SK-N-SH treated with all-trans-retinoic acid at 6 μM for 48 hours (cell line): ENCODE results near the gene OR8G1.

Experiments
- ATAC-seq: fragments of 200-7000 bp; cut with Tn5 transposase; 3 replicates; pipeline ENCODE4 v1.9.1; 2020; ENCODE audit warnings: mild to moderate bottlenecking, moderate library complexity
- ARNTL ChIP-seq: fragments of 450-650 bp; formaldehyde crosslinking; IDR thresholded peaks from 2 replicates; pipeline ENCODE4 v1.5.0; 2020; ENCODE audit warnings: low read depth, mild to moderate bottlenecking, moderate library complexity, borderline replicate concordance
- BACH2 ChIP-seq: fragments of 250-450 bp; sonication (Bioruptor Pico); IDR thresholded peaks from 2 replicates; pipeline ENCODE4 v1.9.0; 2021; ENCODE audit warnings: mild to moderate bottlenecking, borderline replicate concordance
- CSDC2 ChIP-seq: fragments of 250-450 bp; sonication (Bioruptor Pico); IDR thresholded peaks from 2 replicates; pipeline ENCODE4 v1.5.0; 2020; ENCODE audit warnings: mild to moderate bottlenecking, moderate library complexity
- GLIS3 ChIP-seq: fragments of 250-450 bp; sonication (Bioruptor Pico); IDR thresholded peaks from 2 replicates; pipeline ENCODE4 v1.5.0; 2020; ENCODE audit warnings: mild to moderate bottlenecking, moderate library complexity
- ISL1 ChIP-seq: fragments of 250-450 bp; sonication (Bioruptor Pico); IDR thresholded peaks from 2 replicates; pipeline ENCODE4 v2.1.2; 2022; ENCODE audit warnings: mild to moderate bottlenecking, moderate library complexity
- OSR1 ChIP-seq: fragments of 250-450 bp; sonication (Bioruptor Pico); IDR thresholded peaks from 2 replicates; pipeline ENCODE4 v1.8.0; 2022; ENCODE audit warnings: moderate library complexity, mild to moderate bottlenecking, inconsistent platforms
- PATZ1 ChIP-seq: fragments of 250-450 bp; sonication (Bioruptor Pico); IDR thresholded peaks from 2 replicates; pipeline ENCODE4 v1.8.0; 2020; ENCODE audit warnings: mild to moderate bottlenecking, moderate library complexity, borderline replicate concordance
- POU6F1 ChIP-seq: fragments of 250-450 bp; sonication (Bioruptor Pico); IDR thresholded peaks from 2 replicates; pipeline ENCODE4 v1.8.0; 2021; ENCODE audit warnings: low read depth, mild to moderate bottlenecking, moderate library complexity, borderline replicate concordance
- PPARA ChIP-seq: fragments of 250-450 bp; sonication (Bioruptor Pico); IDR thresholded peaks from 2 replicates; pipeline ENCODE4 v1.5.0; 2020; ENCODE audit warnings: mild to moderate bottlenecking, borderline replicate concordance
- RARB ChIP-seq: fragments of 250-450 bp; sonication (Bioruptor Pico); IDR thresholded peaks from 2 replicates; pipeline ENCODE4 v1.8.0; 2021; ENCODE audit warnings: mild to moderate bottlenecking, moderate library complexity
- SNAI2 ChIP-seq: fragments of 250-450 bp; sonication (Bioruptor Pico); IDR thresholded peaks from 2 replicates; pipeline ENCODE4 v1.5.0; 2020; ENCODE audit warnings: mild to moderate bottlenecking, moderate library complexity
- TCF4 ChIP-seq: fragments of 250-450 bp; sonication (Bioruptor Pico); IDR thresholded peaks from 2 replicates; pipeline ENCODE4 v1.8.0; 2021; ENCODE audit warnings: mild to moderate bottlenecking, moderate library complexity, borderline replicate concordance
- TOX ChIP-seq: fragments of 250-450 bp; sonication (Bioruptor Pico); IDR thresholded peaks from 2 replicates; pipeline ENCODE4 v1.8.0; 2021; ENCODE audit warnings: mild to moderate bottlenecking, moderate library complexity, borderline replicate concordance
- ZC3H10 ChIP-seq: fragments of 250-450 bp; sonication (Bioruptor Pico); IDR thresholded peaks from 2 replicates; pipeline ENCODE4 v1.5.1; 2021; ENCODE audit warnings: mild to moderate bottlenecking, moderate library complexity
- ZFP3 ChIP-seq: fragments of 250-450 bp; sonication (Bioruptor Pico); IDR thresholded peaks from 2 replicates; pipeline ENCODE4 v1.5.0; 2020; ENCODE audit warnings: mild to moderate bottlenecking, moderate library complexity
- ZFP30 ChIP-seq: fragments of 450-650 bp; formaldehyde crosslinking; IDR thresholded peaks from 2 replicates; pipeline ENCODE4 v1.5.0; 2022; ENCODE audit warnings: mild to moderate bottlenecking, moderate library complexity
- ZNF565 ChIP-seq: fragments of 450-650 bp; formaldehyde crosslinking; conservative IDR thresholded peaks from 2 replicates; pipeline ENCODE4 v1.5.0; 2020; ENCODE audit warnings: low read depth, mild to moderate bottlenecking, moderate library complexity
- ZNF70 ChIP-seq: fragments of 450-650 bp; formaldehyde crosslinking; IDR thresholded peaks from 2 replicates; pipeline ENCODE4 v1.5.0; 2020; ENCODE audit warnings: mild to moderate bottlenecking, moderate library complexity
- ZNF8 ChIP-seq: fragments of 450-650 bp; formaldehyde crosslinking; IDR thresholded peaks from 2 replicates; pipeline ENCODE4 v1.5.0; 2020; ENCODE audit warnings: mild to moderate bottlenecking, moderate library complexity
- TF ChIP-seq, protein P1 (sequence below): fragments of 250-450 bp; sonication (Bioruptor Pico); IDR thresholded peaks from 2 replicates; pipeline ENCODE4 v1.5.1; 2020; ENCODE audit warnings: low read depth, mild to moderate bottlenecking, moderate library complexity
- TF ChIP-seq, protein P2 (sequence below): fragments of 250-450 bp; sonication (Bioruptor Pico); IDR thresholded peaks from 2 replicates; pipeline ENCODE4 v1.5.1; 2021; ENCODE audit warnings: mild to moderate bottlenecking, moderate library complexity
- TF ChIP-seq, protein P3 (sequence below): fragments of 250-450 bp; sonication (Bioruptor Pico); IDR thresholded peaks from 2 replicates; pipeline ENCODE4 v1.5.0; 2020; ENCODE audit warnings: mild to moderate bottlenecking, moderate library complexity

Gene OR8G1

DNA sequence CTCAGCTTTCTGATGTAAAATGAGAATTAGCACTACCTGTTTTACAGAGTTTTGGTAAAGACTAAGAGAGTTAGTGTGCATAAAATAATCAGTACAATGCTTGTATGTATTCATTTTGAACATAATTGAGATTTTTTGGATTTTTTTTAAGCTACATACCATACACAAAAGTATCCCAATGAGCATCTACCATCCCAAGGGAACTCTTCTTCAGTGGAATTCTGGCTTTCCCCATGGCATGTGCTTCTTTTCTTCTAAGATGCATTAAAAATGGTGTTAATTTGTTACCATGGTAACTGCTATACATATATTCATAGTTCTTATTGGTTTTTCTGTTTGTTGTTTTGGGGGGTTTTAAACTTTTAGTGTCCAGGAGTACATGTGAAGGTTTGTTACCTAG is 55.1 kb downstream of the OR8G1 start:
- TF ChIP-seq POU6F1 (CRISPR knock-in tag) = no peak
- TF ChIP-seq TOX (CRISPR knock-in tag) = no peak
- TF ChIP-seq ZFP3 = no peak
- TF ChIP-seq BACH2 (CRISPR knock-in tag) = no peak
- TF ChIP-seq, protein P1, sequence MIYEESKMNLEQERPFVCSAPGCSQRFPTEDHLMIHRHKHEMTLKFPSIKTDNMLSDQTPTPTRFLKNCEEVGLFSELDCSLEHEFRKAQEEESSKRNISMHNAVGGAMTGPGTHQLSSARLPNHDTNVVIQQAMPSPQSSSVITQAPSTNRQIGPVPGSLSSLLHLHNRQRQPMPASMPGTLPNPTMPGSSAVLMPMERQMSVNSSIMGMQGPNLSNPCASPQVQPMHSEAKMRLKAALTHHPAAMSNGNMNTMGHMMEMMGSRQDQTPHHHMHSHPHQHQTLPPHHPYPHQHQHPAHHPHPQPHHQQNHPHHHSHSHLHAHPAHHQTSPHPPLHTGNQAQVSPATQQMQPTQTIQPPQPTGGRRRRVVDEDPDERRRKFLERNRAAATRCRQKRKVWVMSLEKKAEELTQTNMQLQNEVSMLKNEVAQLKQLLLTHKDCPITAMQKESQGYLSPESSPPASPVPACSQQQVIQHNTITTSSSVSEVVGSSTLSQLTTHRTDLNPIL (CRISPR knock-in tag) = no peak
- no peak for TF ChIP-seq CSDC2 (CRISPR knock-in tag)
- TF ChIP-seq TCF4 = no peak
- no peak for TF ChIP-seq ARNTL
- no peak for TF ChIP-seq RARB (CRISPR knock-in tag)
- no peak for TF ChIP-seq SNAI2 (CRISPR knock-in tag)
- TF ChIP-seq, protein P2, sequence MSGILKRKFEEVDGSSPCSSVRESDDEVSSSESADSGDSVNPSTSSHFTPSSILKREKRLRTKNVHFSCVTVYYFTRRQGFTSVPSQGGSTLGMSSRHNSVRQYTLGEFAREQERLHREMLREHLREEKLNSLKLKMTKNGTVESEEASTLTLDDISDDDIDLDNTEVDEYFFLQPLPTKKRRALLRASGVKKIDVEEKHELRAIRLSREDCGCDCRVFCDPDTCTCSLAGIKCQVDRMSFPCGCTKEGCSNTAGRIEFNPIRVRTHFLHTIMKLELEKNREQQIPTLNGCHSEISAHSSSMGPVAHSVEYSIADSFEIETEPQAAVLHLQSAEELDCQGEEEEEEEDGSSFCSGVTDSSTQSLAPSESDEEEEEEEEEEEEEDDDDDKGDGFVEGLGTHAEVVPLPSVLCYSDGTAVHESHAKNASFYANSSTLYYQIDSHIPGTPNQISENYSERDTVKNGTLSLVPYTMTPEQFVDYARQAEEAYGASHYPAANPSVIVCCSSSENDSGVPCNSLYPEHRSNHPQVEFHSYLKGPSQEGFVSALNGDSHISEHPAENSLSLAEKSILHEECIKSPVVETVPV = no peak
- no peak for TF ChIP-seq ZNF565
- no peak for TF ChIP-seq ZNF70 (CRISPR knock-in tag)
- no peak for ATAC-seq

- no peak for ATAC-seq
- TF ChIP-seq OSR1 (CRISPR knock-in tag) (no peak), ISL1 (CRISPR knock-in tag) (no peak), GLIS3 (CRISPR knock-in tag) (no peak), ZFP30 (CRISPR knock-in tag) (no peak), PATZ1 (CRISPR knock-in tag) (no peak), ZC3H10 (no peak), SNAI2 (CRISPR knock-in tag) (no peak), RARB (CRISPR knock-in tag) (no peak), CSDC2 (CRISPR knock-in tag) (no peak), PPARA (no peak), ZNF8 (CRISPR knock-in tag) (no peak), ARNTL (no peak)
- TF ChIP-seq, protein P1 (CRISPR knock-in tag) = no peak
- TF ChIP-seq, protein P3, sequence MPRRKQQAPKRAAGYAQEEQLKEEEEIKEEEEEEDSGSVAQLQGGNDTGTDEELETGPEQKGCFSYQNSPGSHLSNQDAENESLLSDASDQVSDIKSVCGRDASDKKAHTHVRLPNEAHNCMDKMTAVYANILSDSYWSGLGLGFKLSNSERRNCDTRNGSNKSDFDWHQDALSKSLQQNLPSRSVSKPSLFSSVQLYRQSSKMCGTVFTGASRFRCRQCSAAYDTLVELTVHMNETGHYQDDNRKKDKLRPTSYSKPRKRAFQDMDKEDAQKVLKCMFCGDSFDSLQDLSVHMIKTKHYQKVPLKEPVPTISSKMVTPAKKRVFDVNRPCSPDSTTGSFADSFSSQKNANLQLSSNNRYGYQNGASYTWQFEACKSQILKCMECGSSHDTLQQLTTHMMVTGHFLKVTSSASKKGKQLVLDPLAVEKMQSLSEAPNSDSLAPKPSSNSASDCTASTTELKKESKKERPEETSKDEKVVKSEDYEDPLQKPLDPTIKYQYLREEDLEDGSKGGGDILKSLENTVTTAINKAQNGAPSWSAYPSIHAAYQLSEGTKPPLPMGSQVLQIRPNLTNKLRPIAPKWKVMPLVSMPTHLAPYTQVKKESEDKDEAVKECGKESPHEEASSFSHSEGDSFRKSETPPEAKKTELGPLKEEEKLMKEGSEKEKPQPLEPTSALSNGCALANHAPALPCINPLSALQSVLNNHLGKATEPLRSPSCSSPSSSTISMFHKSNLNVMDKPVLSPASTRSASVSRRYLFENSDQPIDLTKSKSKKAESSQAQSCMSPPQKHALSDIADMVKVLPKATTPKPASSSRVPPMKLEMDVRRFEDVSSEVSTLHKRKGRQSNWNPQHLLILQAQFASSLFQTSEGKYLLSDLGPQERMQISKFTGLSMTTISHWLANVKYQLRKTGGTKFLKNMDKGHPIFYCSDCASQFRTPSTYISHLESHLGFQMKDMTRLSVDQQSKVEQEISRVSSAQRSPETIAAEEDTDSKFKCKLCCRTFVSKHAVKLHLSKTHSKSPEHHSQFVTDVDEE = no peak
Observed at GRCh38 chr11:124297921-124298320, 57.0 kb downstream of the OR8G1 start.

- ATAC-seq = no peak
- no peak for TF ChIP-seq GLIS3 (CRISPR knock-in tag)
- no peak for TF ChIP-seq ZNF8 (CRISPR knock-in tag)
- TF ChIP-seq POU6F1 (CRISPR knock-in tag) = no peak
Observed at GRCh38 chr11:124301548-124301947, 60.7 kb downstream of the OR8G1 start.
